T-helper 1 cell treated with Interleukin-12 subunit alpha and Interleukin-12 subunit beta and Interleukin-4 antibody, amounts not matched to agents 30 μg/mL and 1 μg/mL, for 36 hours (primary cell): ENCODE results near the gene COMMD3.

Source experiments
- H3K27ac Mint-ChIP-seq: one replicate; pipeline ENCODE4 v1.8.0; 2021; ENCODE audit warnings: mild to moderate bottlenecking, mixed read lengths
- H3K27me3 Mint-ChIP-seq: one replicate; pipeline ENCODE4 v1.8.0; 2021; ENCODE audit warnings: low read depth, mixed read lengths
- H3K36me3 Mint-ChIP-seq: one replicate; pipeline ENCODE4 v1.8.0; 2021; ENCODE audit warnings: low read depth, mixed read lengths
- H3K4me1 Mint-ChIP-seq: one replicate; pipeline ENCODE4 v1.8.0; 2021; ENCODE audit warnings: low read depth, mixed read lengths
- H3K4me3 Mint-ChIP-seq: one replicate; pipeline ENCODE4 v1.8.0; 2021; ENCODE audit warnings: mild to moderate bottlenecking, moderate library complexity, mixed read lengths
- H3K9me3 Mint-ChIP-seq: one replicate; pipeline ENCODE4 v1.8.0; 2021; ENCODE audit warnings: mixed read lengths

Gene COMMD3

DNA sequence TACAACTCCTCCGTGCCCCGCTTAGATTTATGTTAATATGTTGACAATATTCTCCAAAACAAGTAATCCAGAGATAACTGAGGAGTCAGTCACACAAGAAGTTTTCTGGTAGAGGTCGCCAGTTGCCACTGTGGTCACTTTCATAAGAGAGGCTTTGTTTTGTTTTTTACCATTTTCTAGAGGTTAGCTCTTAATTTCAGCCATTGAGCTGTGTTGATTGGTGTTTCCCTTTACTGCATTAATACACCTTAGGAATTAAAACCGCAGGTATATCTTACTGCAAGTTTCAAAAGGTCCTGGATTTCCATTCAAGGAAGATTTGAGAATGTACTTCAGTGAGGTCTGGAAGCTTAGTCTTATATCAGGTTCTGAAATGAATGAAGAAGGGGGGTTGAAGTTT lies 8.2 kb downstream of the COMMD3 start:
- Mint-ChIP-seq H3K27me3 (peaks cover 38% of the 10 kb centered on the region), H3K9me3 (no peaks in the 10 kb centered on the region), H3K4me1 (peaks cover 42% of the 10 kb centered on the region), H3K4me3 (peak overlapping the region; percentile 86), H3K27ac (peak overlapping the region; percentile 39), H3K36me3 (peaks cover 30% of the 10 kb centered on the region)

DNA sequence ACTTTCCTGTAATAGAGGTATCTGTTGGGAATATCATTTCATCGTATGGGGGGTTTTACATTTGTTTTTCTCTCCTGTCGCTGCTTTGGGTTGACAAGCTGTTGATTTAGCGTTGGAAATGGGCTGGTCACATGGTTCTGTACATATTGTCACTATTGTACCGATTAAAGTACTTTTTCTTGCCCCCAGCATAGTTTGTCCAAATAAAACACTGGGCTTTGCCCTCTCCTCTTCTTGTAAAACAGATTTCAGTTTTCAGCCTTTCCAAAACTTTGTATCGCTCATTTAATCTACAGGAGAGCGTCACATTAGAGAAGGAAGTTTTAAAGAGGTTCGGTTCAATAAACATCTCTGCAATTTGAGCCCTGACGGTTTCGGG lies 8.7 kb downstream of the COMMD3 start:
- no peaks in the 10 kb centered on the region for H3K9me3 Mint-ChIP-seq
- H3K4me1 Mint-ChIP-seq: peaks cover 38% of the 10 kb centered on the region
- peaks cover 32% of the 10 kb centered on the region for H3K36me3 Mint-ChIP-seq
- H3K27me3 Mint-ChIP-seq: peaks cover 37% of the 10 kb centered on the region
- peak overlapping the region; percentile 77 for H3K27ac Mint-ChIP-seq
- peak overlapping the region; percentile 86 for H3K4me3 Mint-ChIP-seq

DNA sequence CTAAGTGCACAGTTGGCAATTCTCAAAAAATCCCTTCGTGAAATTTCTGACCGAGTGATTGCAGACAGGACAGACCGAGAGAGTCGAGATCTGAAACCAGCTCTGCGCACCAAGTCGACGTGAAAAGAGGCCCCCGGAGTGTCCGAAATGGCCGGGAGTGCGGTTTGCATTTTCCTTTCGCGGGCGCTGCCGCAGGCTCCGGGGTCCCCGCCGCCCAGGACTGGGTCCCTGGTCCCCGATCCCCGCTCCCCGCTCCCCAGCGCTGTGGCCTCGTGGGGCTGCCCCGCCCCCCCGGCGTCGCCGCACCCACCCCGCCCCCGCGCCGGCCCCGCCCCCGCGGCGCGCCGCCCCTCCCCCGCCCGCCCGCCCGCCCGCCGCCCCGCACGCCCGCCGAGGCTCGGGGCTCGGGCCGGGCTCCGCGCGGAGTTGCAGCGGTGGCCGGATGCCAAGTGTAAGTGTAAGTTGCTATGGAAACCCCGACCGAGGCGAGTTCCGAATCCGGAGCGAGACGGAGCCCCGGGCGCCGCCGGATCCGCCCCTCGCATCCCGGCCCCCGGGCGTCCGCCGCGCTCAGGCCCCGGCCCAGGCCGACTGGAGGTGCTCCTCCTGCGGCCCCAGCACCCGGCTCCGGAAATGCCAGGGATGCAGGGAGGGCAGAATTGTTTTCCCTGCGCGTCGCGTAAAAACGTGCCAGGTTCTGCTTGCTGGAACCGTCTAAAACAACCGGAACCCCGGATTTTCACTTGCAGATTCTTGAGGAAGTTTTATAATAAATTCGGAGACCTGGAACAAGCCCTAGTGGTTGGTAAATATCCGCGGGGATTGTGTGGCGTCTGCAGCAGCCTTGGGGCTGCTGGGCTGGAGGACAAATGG lies 9.3 kb downstream of the COMMD3 start:
- H3K9me3 Mint-ChIP-seq: no peaks in the 10 kb centered on the region
- H3K4me3 Mint-ChIP-seq: peak overlapping the region; percentile 86
- H3K27me3 Mint-ChIP-seq: peaks cover 33% of the 10 kb centered on the region
- H3K36me3 Mint-ChIP-seq: peaks cover 30% of the 10 kb centered on the region
- H3K27ac Mint-ChIP-seq: peak overlapping the region; percentile 77
- peaks cover 34% of the 10 kb centered on the region for H3K4me1 Mint-ChIP-seq

DNA sequence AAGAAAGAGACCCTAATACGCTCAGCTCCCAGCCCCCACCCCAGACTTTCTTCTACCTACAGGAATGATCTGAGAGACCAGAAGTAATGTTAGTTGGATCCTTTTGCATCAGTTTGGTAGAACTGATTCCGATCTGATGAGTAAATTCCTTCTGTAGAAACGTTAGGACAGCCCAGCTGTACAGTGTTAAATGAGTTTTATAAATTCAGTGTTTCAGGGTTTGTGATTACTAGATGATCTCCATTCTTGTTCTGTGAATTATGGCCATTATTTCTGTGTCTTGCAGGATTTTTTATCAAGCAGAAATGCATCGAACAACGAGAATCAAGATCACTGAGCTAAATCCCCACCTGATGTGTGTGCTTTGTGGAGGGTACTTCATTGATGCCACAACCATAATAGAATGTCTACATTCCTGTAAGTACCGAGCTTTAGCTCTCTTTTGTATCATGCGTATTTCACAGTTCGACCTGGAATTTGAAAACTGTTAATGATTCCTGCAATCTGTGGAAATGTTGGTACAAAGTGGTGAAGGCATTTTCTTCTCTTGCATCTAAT lies 10.0 kb downstream of the COMMD3 start:
- Mint-ChIP-seq H3K27ac (no peak overlapping the region), H3K4me3 (peak overlapping the region; percentile 71), H3K9me3 (no peaks in the 10 kb centered on the region), H3K27me3 (peaks cover 33% of the 10 kb centered on the region), H3K4me1 (peaks cover 34% of the 10 kb centered on the region), H3K36me3 (peaks cover 30% of the 10 kb centered on the region)

DNA sequence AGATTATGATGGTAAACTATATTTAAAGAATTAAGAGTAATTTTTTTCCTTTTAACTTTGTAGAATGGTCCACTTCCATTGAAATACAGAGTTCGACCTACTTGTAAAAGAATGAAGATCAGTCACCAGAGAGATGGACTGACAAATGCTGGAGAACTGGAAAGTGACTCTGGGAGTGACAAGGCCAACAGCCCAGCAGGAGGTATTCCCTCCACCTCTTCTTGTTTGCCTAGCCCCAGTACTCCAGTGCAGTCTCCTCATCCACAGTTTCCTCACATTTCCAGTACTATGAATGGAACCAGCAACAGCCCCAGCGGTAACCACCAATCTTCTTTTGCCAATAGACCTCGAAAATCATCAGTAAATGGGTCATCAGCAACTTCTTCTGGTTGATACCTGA lies 13.0 kb downstream of the COMMD3 start:
- no peak overlapping the region for H3K4me3 Mint-ChIP-seq
- peaks cover 32% of the 10 kb centered on the region for H3K4me1 Mint-ChIP-seq
- H3K27ac Mint-ChIP-seq: no peak overlapping the region
- peaks cover 23% of the 10 kb centered on the region for H3K27me3 Mint-ChIP-seq
- peaks cover 4% of the 10 kb centered on the region for H3K9me3 Mint-ChIP-seq
- peaks cover 37% of the 10 kb centered on the region for H3K36me3 Mint-ChIP-seq

DNA sequence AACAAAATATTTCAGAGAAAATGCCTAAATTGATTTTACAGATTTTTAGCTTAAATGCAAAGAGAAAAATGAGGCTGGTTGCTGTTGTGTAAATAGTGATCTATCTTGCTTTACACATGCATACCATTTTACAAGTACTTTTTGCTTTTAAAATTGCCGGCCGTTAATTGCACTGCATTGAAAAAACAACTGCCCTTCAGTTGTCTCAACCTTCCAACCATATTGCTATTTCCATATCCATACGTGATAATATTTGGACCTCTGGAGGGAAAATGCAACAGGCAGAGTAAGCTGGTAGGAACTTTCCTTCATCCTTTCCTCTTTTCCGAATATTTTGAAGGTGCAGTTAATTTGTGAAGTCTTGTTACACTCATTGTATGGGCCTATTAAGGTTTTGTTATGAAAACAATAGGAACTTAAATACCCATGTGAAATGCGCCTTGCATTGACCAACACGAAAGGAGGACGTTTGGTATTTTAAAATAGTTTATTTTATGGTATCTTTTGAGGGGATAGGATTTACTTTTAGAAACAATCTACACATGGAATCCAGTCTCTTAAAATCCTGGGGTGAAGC lies 16.0 kb downstream of the COMMD3 start:
- Mint-ChIP-seq H3K27ac (no peak overlapping the region), H3K9me3 (peaks cover 4% of the 10 kb centered on the region), H3K4me3 (peak overlapping the region; percentile 80)

DNA sequence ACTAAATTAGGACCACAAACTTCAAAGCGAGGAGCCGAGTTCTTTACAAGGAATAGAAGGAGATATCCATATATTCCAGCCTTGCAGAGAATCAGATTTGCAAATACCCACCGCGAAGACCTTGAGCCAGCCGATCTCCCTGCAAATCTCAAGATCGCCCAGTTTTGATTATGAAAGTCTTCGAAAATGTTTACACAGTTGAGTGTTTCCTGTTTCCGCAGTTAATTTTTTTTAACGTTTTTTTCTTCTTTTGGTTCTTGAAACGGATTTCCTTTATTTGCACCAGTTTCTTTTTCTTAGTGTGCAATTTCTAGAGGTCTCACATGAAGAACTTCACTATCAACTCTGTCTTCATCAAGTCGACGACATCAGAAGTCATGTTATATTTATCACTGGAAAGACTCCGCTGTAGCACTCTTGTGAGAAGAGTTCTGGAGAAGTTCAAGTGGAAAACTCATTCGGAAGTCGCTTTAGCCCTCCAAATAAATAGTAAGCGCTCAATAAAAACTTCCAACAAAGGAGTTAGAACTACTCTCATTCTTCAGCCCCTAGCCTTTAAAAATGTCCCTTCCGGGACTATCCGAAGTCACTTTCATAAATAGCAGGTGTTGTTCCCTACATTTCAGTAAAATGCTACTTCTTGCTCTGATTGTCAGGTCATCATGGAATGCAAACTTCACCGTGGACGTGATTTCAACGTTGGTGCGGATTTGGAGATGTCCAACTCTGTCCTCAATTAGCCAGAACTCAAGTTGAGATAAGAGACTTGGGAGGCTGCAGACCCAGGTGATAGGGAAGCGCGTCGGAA lies 17.2 kb downstream of the COMMD3 start:
- Mint-ChIP-seq H3K36me3 (peaks cover 20% of the 10 kb centered on the region), H3K4me1 (peaks cover 23% of the 10 kb centered on the region), H3K4me3 (peak overlapping the region; percentile 80), H3K27me3 (peaks cover 36% of the 10 kb centered on the region), H3K9me3 (peaks cover 4% of the 10 kb centered on the region), H3K27ac (peak overlapping the region; percentile 86)

More for the DNA sequence above, 16.0 kb downstream of the COMMD3 start:
- Mint-ChIP-seq H3K4me1 (peaks cover 19% of the 10 kb centered on the region), H3K36me3 (peaks cover 25% of the 10 kb centered on the region), H3K27me3 (peaks cover 24% of the 10 kb centered on the region)

DNA sequence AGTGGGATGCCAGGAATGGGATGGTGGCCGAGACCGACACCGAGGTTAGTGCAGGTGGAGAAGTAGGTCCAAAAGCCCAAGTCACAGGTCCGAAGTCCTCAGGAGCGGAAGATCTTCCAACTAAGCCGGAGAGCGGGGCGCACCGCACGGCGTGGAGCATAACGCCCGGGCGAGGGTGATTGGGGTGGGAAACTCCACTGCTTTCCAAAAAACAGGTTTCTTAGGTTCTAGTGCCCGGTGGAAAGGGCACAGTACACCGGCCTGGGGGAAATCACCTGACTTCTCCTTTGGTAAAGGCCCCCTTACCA lies 17.7 kb downstream of the COMMD3 start:
- peaks cover 28% of the 10 kb centered on the region for H3K4me1 Mint-ChIP-seq
- peak overlapping the region; percentile 86 for H3K27ac Mint-ChIP-seq
- H3K4me3 Mint-ChIP-seq: peak overlapping the region; percentile 80
- peaks cover 4% of the 10 kb centered on the region for H3K9me3 Mint-ChIP-seq
- peaks cover 42% of the 10 kb centered on the region for H3K27me3 Mint-ChIP-seq
- H3K36me3 Mint-ChIP-seq: peaks cover 20% of the 10 kb centered on the region

DNA sequence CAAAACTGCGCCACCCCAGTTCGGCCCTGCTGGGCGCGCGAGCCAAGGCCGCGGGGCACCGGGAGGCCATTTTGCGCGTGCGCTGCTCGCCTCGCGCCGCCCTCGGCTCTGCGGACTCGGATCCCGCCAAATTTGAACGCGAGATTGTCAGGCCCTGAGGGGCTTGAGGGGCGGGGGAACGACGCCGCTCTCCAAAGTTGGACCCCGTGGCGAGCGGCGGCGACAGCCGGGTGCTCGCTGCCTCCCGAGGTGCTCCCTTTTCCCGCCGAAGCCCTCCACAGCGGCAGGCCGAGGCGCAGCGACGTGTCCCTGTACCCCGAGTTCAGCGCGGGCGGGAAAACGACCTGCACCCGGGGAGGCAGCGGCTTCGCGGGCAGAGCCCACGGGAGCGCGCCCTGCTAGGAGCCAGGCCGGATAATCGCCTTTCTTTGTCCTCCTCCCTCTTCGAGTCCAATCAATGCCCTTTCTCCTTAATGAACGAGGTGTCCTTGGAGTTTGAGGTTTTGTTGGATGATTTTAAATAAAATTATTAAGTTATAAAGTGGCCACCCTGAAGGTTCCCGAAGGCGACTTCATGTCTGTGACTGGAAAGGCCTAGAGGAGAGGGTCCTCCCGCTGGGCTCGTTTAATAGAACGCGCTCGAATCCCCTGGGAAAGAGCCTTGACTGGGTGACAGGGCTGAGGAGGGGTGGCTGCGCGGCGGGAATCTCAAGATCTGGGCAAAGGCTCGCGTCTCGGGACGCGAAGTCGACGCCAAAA lies 18.4 kb downstream of the COMMD3 start:
- Mint-ChIP-seq H3K9me3 (peaks cover 4% of the 10 kb centered on the region), H3K4me3 (peak overlapping the region; percentile 71), H3K27ac (no peak overlapping the region), H3K27me3 (peaks cover 45% of the 10 kb centered on the region), H3K4me1 (peaks cover 30% of the 10 kb centered on the region), H3K36me3 (peaks cover 15% of the 10 kb centered on the region)

DNA sequence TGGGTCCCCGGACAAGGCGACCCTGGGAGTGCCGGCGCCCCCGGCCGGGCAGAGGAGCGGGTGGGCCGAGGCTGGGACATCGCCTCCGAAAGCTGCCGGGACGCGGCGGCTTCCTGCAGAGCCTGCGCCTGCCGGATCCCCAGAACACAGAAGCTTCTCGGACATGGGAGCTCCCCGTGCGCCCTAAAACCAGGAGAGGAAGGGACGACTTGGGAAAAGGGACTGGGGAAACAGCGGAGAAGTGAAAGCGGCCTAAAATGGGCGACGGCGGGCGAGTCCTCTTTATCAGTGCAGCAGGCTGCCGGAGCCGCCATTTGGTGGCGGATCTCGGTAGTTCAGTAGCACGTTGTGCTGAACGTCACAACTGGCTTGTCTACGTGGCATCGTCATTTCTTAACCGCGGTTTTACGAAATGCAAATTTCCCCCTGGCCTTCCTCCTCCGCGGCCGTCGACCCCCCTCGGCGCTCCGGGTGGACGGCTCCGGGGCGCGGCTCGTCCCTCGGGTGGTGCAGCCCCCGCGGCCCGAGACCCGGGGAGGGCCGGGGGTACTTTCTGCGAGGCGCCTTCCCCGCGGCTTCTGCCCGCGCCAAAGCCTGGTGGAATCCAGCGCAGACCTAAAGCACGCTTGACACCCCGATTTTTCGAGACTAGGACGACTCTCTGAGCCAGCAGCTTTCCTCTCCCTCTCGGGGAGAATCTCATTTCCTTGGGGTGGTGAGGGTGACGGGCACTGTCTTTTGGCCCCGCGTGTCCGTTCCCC lies 19.2 kb downstream of the COMMD3 start:
- Mint-ChIP-seq H3K4me3 (peak overlapping the region; percentile 71), H3K36me3 (peaks cover 10% of the 10 kb centered on the region), H3K27me3 (peaks cover 52% of the 10 kb centered on the region), H3K9me3 (peaks cover 4% of the 10 kb centered on the region), H3K4me1 (peaks cover 35% of the 10 kb centered on the region), H3K27ac (peak overlapping the region; percentile 80)

DNA sequence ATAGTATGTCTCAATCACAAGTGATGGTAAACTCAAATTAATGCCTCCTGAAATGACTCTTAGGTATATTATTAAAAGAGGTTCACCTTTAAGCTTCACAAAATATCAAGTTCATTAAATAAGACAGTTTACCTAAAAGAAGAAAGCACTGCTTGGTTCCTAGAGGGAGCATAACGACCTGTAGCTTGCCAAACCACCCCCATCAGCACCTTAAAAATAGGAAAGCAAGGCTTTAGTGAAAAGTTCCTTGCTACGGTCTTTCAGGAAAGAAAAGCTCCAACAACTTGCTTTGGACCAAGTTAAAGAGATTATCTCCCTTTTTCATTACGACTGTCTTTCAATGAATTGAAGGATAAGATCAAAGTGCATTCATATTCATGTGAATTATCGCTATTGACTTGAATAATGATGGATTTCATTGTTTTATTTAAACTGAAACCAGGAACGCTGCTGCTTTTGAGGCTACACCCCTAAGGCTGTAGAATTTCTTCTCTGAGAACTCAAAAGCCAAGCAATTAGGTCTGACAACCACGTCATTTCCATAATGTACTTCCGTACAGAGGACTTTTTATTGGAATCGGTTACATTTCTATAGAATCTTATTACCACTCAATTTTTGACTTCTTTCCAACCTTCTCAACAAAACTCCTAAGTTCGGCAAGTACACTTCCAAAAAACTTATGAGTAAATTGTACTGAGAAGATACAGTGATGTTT lies 22.2 kb downstream of the COMMD3 start:
- H3K4me3 Mint-ChIP-seq: peak overlapping the region; percentile 42
- H3K36me3 Mint-ChIP-seq: peaks cover 4% of the 10 kb centered on the region
- H3K4me1 Mint-ChIP-seq: peaks cover 34% of the 10 kb centered on the region
- peaks cover 66% of the 10 kb centered on the region for H3K27me3 Mint-ChIP-seq
- peaks cover 4% of the 10 kb centered on the region for H3K9me3 Mint-ChIP-seq
- peak overlapping the region; percentile 45 for H3K27ac Mint-ChIP-seq

DNA sequence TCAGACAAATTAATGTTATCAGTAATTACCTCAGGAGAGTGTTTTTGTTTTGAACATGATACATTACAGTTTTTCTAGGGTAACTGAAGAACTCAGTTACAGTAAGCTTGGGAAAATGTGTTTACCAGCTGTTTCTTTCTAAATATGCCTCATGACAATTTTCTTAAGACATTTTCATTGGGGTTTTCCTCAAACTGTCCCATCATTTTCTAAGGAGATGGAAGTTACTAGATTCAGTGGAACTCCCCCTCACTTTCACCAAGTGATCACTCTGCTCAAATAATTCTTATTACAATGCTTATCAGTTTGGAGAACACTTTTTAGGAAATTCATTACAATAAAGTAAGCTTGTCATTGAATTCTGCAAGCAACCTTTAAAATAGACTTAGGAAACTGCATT lies 22.7 kb downstream of the COMMD3 start:
- Mint-ChIP-seq H3K36me3 (no peaks in the 10 kb centered on the region), H3K4me3 (peak overlapping the region; percentile 42), H3K27me3 (peaks cover 67% of the 10 kb centered on the region), H3K27ac (peak overlapping the region; percentile 45), H3K9me3 (no peaks in the 10 kb centered on the region), H3K4me1 (peaks cover 28% of the 10 kb centered on the region)

DNA sequence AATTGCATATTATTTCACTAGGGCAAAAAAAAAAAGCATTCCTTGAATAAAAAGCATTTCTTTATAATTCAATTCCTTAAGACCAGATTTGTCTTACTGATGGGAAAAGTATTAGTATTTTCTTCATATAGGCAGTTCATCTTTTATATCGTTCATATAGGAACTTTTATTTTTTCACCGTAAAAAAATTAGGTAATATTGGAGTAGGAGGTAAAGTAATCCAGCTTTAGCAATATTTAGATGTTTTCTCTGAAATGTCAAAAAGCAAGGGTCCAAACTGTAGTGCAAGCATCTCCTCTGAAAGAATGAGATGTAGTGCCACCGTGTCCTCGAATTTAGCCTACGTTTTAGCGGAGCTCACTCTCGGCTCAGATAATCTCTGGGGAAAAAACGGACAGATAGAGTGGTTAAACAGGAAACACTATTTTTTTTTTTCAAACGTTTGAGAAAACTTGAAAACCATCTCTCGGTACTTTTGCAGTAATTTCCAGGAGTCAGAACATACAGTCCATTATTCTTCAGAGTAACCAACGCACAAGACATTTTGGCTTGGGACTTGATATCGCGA lies 23.7 kb downstream of the COMMD3 start:
- peaks cover 5% of the 10 kb centered on the region for H3K36me3 Mint-ChIP-seq
- H3K4me1 Mint-ChIP-seq: peaks cover 37% of the 10 kb centered on the region
- H3K27ac Mint-ChIP-seq: peak overlapping the region; percentile 93
- peak overlapping the region; percentile 86 for H3K4me3 Mint-ChIP-seq
- no peaks in the 10 kb centered on the region for H3K9me3 Mint-ChIP-seq
- peaks cover 76% of the 10 kb centered on the region for H3K27me3 Mint-ChIP-seq
